ENCODE measurements around the gene FAM120B. TPM values are rescaled to one million over a fixed set of nuclear protein-coding genes. Genes with fewer than 3 reads are reported as not detected.

The FAM120B gene
- total RNA-seq, 1 donor from 2014 or later = 9.9 TPM

GRCh38 chr6:170369403-170369802 is 62.8 kb downstream of the FAM120B start:
- no peak for DNase-seq (ENCODE audit: low spot score in 2 of 2)
- intact Hi-C loops (cut with DNase I) = no loop called here
- Histone ChIP-seq H3K36me3 (peaks cover 8 to 36% of the 10 kb centered on the region in 2 donors), H3K9me3 (no peaks in the 10 kb centered on the region), H3K4me3 (no peak overlapping the region), H3K27ac (no peak overlapping the region), H3K4me1 (no peaks in the 10 kb centered on the region), H3K27me3 (no peaks in the 10 kb centered on the region)
- TF ChIP-seq CTCF (IDR thresholded peaks at IDR 0.05) = no peak

DNA sequence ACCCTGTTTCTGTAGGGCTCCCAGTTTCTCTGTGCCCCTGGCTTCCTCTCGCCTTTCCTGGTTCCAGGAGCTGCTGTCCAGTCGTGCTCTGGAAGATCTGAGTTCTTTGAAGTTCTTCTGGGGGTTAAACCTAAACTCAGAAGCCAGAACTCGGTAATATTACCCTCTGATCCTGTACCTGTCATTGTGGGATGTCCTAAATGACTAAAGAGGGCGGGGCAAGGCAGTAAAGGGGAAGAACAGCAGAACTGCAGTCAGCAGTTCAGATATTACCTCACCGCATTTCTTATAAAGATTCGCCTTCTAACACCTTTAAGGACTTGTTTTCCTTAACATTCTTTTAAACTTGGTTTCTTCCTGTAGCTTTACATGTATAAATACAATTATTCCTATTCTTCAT is 63.9 kb downstream of the FAM120B start:
- Histone ChIP-seq H3K4me3 (no peak overlapping the region), H3K4me1 (no peaks in the 10 kb centered on the region), H3K27ac (no peak overlapping the region), H3K36me3 (peaks cover 4 to 34% of the 10 kb centered on the region in 2 donors), H3K9me3 (no peaks in the 10 kb centered on the region), H3K27me3 (no peaks in the 10 kb centered on the region)
- DNase-seq (ENCODE audit: low spot score in 2 of 2) = no peak
- intact Hi-C loops (cut with DNase I) = no loop called here
- no peak for TF ChIP-seq CTCF (IDR thresholded peaks at IDR 0.05)

DNA sequence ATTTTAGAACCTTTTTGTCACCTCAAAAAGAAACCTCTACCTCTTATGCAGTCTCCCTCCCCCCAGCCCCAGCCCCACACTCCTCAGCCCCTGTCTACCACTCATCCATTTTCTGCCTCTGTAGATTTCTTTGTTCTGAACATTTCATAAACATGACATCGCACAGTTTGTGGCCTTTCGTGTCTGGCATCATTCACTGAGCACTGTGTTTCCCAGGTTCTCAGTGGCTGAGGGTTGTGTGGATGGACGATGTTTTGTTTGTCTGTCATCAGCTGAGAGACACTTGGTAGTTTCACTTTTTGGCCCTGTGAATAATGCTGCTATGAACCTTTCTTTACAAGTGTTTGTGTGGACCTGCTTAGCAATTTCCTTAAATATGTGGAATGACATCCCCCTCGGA is 64.5 kb downstream of the FAM120B start:
- Histone ChIP-seq H3K4me3 (no peak overlapping the region), H3K27ac (no peak overlapping the region), H3K9me3 (no peaks in the 10 kb centered on the region), H3K4me1 (no peaks in the 10 kb centered on the region), H3K27me3 (no peaks in the 10 kb centered on the region), H3K36me3 (peaks cover 4 to 36% of the 10 kb centered on the region in 2 donors)
- intact Hi-C loops (cut with DNase I) = no loop called here
- no peak for TF ChIP-seq CTCF (IDR thresholded peaks at IDR 0.05)
- no peak for DNase-seq (ENCODE audit: low spot score in 2 of 2)

- DNase-seq (ENCODE audit: low spot score in 2 of 2) = no peak
- Histone ChIP-seq H3K4me3 (no peak overlapping the region), H3K9me3 (no peaks in the 10 kb centered on the region), H3K27ac (no peak overlapping the region), H3K4me1 (no peaks in the 10 kb centered on the region), H3K27me3 (no peaks in the 10 kb centered on the region), H3K36me3 (peaks cover 8 to 39% of the 10 kb centered on the region in 2 donors)
- intact Hi-C loops (cut with DNase I) = no loop called here
- TF ChIP-seq CTCF (IDR thresholded peaks at IDR 0.05) = no peak
Measured at GRCh38 chr6:170371588-170371987, 65.0 kb downstream of the FAM120B start.

DNA sequence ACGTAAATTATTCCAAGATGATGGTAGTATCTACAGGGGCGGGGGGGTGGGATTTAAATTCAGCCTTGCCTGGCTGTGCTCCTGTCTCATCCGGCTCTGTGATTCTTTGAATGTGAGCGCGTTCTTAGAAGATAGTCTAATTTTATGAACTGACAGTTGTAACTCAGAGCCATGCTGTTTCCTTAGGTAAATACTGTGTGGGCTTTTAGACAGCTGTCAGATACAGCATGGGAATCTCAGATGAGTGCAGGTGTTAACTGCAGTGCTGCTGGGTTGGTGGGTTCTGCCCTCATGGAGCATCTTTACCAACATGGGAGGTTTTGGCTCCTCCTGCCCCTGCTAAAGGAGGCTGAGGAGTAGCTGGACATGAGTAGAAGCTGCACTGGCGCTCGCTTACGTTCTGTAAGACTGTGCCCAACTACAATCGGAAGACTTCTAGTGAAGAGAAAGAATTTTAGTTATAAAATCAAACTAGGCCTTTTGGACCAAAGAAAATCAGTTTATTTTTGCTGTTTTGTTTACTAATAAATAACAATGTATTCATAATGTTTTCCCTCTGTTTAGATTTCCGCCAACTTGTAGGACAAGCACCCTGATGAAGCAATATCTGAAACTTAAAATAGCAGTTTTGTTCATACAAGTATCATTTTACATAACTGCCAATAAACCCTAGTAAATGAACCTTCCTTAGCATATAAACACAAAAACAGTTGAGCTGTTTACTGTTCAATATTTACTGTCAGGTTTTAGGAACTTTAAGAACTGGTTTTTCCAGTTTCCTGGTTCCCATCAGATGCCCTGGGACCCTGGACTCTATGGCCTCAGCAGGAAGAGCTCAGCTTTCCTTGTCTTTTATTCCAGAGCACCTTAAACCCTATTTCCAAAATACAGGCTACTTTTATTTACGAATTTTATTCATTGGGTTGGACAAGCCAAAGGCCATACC is 66.1 kb downstream of the FAM120B start:
- Histone ChIP-seq H3K9me3 (no peaks in the 10 kb centered on the region), H3K27ac (no peak overlapping the region), H3K36me3 (peaks cover 11 to 41% of the 10 kb centered on the region in 2 donors), H3K4me3 (no peak overlapping the region), H3K27me3 (no peaks in the 10 kb centered on the region), H3K4me1 (no peaks in the 10 kb centered on the region)
- DNase-seq (ENCODE audit: low spot score in 2 of 2) = no peak
- TF ChIP-seq CTCF (IDR thresholded peaks at IDR 0.05) = no peak
- intact Hi-C loops (cut with DNase I) = no loop called here

Data from ascending aorta (tissue), 2 donors.